Left colon (tissue), 2 donors: Measurements from ENCODE around the gene FBLIM1. TPM values are rescaled to one million over a fixed set of nuclear protein-coding genes. Genes with fewer than 3 reads are reported as not detected.
"Not testable (repeated sequence)": the region's sequence is repeated elsewhere in the genome, so short reads cannot be mapped to it uniquely, and the experiment has no call there.

Experiments
- ATAC-seq: fragments of 200-7000 bp; cut with Tn5 transposase; one replicate; pipeline ENCODE4 v1.9.1; 2020; ENCODE audit warnings: mild to moderate bottlenecking, moderate library complexity
- DNase-seq, 2 donors: peaks; one replicate each; pipeline ENCODE4 v3.0.0-alpha.2; 2020
- intact Hi-C, 2 donors: fragments of 100-400 bp; cut with DNase I in 1 of 2; cut with micrococcal nuclease in 1 of 2; formaldehyde crosslinking; loops; one replicate each; pipeline versions ENCODE4 v1.11.2 to v1.14.0; 2022; cut with DNase I, micrococcal nuclease
- total RNA-seq, 2 donors: library from RNA; stranded (reverse); fragmentation: NEBNext Ultra II Directional; extraction: Animal tissue kit (Norgen Biotek cat#: 25700); gene quantifications; one replicate each; pipeline ENCODE4 v1.2.1, GENCODE V29; 2021
- donor health status: DM: no; HTN: no; CAD: no.
- donor health status: DM: yes; HTN: yes; CAD: no.

Gene FBLIM1
- total RNA-seq, 2 donors from 2014 or later: 275 to 294 TPM

DNA sequence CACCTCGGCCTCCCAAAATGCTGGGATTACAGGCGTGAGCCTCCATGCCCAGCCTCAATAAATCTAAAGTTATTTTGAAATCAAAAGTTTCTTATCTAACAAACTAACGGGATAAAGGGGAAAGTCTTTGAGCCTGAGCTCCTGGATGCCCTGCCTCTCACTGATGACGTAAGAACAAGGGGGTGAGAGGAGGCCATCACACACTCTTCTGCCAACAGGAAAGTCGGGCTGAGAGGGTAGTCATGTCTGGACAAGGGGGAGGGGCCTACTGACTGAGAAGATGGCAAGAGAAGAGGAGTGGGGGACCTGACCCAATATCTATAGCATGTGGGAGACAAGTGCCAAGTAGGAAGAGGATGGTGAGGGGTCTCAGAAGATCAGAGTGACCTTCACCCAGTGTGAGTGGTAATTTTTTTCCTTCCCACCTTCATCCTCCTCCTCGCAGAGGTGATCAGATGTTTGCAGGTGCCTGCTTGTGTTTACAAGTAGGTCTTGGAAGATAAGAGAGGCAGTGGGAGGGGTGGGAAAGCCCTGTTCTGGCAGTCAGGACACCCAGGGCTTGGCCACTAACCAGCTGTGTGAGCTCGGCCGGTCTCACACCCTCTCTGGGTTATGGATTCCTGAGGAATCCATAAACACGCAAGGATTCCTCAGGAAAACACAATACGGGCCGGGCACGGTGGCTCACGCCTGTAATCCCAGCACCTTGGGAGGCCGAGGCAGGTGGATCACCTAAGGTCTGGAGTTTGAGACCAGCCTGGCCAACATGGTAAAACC, 39.2 kb downstream of the FBLIM1 start:
- no peak for DNase-seq
- no peak for ATAC-seq
- intact Hi-C loops: no loop called here

DNA sequence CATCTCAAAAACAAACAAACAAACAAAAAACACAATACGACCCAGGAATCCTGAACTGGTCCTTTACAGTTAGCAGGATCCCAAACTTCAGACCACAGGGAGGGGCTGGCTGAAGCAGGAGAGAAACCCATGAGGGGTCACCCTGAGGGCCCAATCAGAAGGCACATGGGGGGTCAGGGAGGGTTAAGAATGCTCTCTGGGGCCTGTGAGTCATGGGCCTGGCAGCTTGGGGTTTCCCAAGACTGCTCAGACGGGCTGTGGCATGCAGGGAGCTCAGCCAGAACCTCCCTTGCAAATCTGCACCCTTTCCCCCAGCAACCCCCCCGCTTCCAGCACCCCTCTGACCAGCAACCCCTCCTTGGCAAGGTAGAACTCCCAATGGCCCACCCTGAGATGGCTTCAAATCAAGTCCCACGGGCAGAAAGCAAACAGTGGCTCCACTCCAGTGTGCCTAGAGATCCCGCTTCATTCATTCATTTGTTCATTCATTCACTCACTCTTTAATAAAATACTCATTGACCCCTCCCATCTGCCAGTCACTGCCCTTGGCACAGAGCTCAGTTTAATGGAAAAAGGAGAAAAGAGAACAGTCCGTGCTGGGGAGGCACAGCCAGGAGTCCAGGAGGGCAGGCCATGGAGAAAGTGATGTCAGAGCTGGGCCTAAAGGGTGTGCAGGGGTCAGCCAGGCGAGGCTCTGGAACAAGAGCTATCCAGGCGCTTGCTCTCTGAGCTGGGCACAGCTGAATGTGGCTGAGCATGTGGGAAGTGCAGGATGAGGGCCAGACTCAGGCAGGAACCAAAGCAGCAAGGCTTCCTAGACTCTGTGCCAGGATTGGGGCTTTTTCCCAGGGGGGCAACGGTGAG, 40.6 kb downstream of the FBLIM1 start:
- peak; percentile 26 for ATAC-seq
- intact Hi-C loops: no loop called here
- DNase-seq: peak in 1 of 2 donors; percentile 66

DNA sequence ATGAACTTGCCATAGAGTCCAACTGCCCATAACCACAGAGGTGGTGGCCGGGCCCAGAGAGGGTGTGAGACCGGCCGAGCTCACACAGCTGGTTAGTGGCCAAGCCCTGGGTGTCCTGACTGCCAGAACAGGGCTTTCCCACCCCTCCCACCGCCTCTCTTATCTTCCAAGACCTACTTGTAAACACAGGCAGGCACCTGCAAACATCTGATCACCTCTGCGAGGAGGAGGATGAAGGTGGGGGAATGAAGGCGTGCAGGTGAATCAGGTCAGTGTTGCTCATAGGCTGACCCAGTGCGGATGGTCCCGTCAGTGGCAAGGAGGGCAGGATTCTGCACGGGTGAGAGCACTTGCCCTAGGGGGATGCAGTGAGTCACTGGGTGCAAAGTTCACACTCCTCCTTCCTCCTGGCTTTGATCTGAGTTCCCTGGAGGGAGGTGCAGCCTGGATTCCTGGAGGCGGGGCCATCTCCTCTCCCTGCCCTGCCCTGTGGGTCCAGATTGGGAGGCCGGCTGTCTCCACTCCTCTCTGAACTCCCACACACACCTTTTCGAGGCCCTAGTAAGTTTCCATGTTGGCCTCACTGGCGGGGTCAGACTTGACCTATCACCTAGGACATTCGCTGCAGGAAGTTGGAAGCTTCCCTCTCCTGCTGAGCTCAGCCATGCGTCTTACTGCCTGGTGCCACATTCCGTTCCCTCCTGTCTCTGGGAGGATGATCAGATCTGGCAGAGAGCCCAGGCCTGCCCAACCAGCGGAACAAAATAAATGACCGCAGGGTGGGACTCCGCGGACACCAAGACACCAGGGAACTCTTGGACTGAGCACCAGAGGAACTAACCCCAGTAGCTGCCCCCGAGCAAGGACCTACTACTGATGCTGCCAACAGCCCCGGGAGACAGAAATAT, 41.6 kb downstream of the FBLIM1 start:
- DNase-seq (peak; percentile 86 to 93), ATAC-seq (peak; percentile 81)
- intact Hi-C loops: loop anchor here in 1 of 2 donors (10.0 kb wide), 1 partner anchor 255 kb away; no protein-coding TSS in a partner anchor

DNA sequence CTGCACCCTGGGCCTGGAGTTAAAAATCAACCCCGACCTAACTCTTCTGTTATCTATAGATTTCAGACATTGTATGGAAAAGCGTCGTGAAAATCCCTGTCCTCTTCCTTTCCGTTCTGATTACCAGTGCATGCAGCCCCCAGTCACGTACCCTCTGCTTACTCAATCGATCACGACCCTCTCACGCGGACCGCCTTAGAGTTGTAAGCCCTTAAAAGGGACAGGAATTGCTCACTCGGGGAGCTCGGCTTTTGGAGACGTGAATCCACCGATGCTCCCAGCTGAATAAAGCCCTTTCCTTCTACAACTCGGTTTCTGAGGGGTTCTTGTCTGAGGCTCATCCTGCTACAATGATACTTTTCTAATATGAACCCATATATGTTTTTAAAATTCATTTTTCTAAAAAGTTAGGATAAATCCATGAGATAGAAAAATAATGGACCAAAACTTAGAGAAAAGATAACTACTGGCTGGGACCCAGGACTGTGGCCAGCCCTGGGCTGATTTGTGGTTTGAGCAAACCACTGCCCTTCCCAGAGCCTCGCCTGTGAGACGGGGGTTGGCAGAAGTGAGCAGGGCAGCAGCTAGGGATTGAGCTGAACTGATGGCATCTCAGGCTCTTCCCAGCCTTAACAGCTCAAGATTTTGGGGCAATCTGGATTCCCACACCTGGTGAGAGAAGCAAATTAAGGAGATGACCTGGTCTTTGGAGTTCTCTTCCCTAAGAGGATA, 43.8 kb downstream of the FBLIM1 start:
- DNase-seq (no peak), ATAC-seq (no peak)
- intact Hi-C loops: loop anchor here in 1 of 2 donors (10.0 kb wide), 1 partner anchor 252 kb away; no protein-coding TSS in a partner anchor

DNA sequence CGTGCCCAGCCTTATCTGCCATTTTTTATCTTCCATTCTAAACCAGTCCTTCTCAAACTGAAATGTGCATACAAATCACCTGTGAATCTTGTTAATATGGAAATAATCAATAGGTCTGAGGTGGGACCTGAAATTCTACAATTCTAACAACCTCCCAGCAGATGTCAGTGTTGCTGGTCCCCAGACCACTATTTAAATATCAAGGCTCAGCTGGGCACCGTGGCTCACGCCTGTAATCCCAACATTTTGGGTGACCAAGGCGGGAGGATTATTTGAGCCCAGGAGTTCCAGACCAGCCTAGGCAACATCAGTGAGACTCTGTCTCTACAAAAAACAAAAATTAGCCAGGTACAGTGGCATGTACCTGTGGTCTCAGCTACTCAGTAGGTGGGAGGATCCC, 44.8 kb downstream of the FBLIM1 start:
- DNase-seq (no peak), ATAC-seq (no peak)
- intact Hi-C loops: loop anchor here in 1 of 2 donors (10.0 kb wide), 1 partner anchor 251 kb away; no protein-coding TSS in a partner anchor

DNA sequence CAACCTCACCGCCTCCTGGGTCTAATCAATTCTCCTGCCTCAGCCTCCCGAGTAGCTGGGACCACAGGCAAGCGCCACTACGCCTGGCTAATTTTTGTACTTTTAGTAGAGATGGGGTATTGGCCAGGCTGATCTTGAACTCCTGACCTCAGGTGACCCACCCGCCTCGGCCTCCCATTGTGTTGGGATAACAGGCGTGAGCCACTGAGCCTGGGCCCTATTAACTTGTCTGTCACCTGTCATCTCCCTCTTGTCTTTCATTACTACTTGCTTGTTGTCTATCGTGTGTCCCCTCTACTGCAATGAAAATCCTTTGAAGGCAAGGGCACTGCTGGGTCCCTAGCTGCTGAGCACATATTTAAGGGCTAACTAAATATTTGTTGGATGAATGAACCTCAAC, 45.5 kb downstream of the FBLIM1 start:
- intact Hi-C loops: loop anchor here in 1 of 2 donors (10.0 kb wide), 1 partner anchor 251 kb away; no protein-coding TSS in a partner anchor
- peak in 1 of 2 donors; percentile 6 for DNase-seq
- no peak for ATAC-seq

DNA sequence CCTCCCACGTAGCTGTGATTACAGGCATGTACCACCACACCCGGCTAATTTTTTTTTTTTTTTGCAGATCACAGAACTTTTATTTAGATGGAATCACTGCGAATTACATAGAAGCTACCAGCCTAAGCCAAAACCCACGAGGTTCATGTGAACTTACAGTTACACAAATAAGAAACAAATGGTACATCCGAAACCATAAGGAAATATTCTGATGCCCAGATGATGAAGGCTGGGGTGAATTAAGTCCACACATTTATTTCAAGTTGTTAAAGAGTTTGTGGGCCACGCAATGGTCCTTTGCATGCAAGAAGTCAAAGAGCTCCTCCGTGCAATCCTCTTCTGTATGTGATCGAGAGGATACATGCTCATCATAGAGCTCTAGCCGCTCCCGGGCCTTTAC, 48.5 kb downstream of the FBLIM1 start:
- intact Hi-C loops: loop anchor here in 1 of 2 donors (10.0 kb wide), 1 partner anchor 248 kb away; no protein-coding TSS in a partner anchor
- ATAC-seq (no peak), DNase-seq (peak in 1 of 2 donors; percentile 4)

DNA sequence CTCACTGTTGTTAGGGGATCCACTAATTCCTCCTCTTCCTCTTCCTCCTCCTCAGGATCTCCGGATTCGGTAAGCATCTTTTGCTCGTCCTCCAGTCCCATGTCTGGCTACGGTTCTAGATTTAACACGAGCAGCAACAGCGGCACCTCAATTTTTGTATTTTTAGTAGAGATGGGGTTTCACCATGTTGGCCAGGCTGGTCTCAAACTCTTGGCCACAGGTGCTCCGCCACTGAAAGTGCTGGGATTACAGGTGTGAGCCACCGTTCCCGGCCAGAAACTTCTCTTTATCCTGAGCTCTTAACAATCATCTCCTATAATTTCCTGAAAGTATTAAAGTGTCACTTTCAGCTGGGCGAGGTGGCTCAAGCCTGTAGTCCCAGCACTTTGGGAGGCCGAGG, 49.0 kb downstream of the FBLIM1 start, which contains the start of gene UQCRHL:
Gene UQCRHL (minus strand): TSS at position 101 of the 400 bp plus-strand sequence. CDS start 0 bp downstream, at position 101.
- DNase-seq, ATAC-seq: not testable (repeated sequence)
- intact Hi-C loops: loop anchor here in 1 of 2 donors (10.0 kb wide), 1 partner anchor 247 kb away; no protein-coding TSS in a partner anchor

DNA sequence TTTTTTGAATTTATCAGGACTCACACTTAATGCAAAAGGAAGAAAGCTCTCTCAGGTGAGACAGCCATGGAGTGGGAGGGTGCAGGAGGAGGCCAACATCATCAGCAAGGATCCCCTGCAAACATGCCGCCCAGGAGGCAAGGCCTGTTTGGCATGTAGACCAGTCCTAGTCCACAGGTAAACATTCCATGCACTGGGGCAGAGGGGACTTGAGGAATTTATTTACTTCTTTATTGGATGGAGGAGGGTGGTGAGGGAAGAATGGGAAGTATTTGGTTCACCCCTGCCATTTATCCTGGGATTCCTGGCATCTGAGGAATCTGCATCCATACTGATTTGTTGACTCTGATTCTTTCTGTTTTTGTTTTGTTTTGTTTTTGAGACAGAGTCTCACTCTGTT, 50.4 kb downstream of the FBLIM1 start:
- ATAC-seq (no peak), DNase-seq (peak in 1 of 2 donors; percentile 5)
- intact Hi-C loops: loop anchor here in 1 of 2 donors (10.0 kb wide), 1 partner anchor 246 kb away; no protein-coding TSS in a partner anchor

DNA sequence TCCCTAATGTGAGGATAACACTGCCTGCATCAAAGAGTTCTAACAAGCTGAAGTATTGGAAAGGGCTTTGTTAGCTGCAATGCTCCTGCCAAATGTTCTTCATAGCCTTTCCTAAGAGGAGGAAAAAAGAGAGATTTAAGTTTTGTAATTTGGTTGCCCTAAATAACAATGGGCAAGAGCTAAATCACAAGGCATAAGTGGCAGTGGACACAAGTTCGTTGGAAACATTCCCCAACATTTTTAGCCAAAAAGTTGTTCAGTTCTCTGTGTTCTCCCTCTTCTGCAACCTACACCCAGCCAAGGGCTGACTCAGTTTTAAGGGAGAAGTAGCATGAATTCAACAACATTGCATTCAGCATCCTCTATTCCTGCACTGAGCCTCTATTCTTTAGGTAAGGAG, 51.5 kb downstream of the FBLIM1 start:
- intact Hi-C loops: no loop called here
- DNase-seq: peak in 1 of 2 donors; percentile 2
- ATAC-seq: no peak

DNA sequence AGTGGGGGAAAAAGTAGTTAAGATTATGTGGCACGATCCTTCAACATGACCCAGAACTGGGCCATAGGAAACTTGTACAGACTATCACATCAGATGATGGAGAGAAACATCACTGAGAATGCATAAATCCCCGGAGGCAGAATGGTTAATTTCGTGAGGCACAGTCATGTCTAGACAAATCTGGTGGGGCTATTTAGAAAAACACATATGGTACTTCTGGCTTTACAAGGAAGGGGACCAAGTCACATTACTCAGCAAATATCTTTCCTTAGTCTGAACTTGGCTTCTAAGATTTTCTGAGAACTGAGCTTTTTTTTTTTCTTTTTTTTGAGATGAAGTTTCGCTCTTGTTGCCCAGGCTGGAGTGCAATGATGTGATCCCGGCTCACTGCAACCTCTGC, 58.1 kb downstream of the FBLIM1 start:
- intact Hi-C loops: loop anchor here in 1 of 2 donors (5.0 kb wide), 1 partner anchor 176 kb away; no protein-coding TSS in a partner anchor
- ATAC-seq (no peak), DNase-seq (no peak)

DNA sequence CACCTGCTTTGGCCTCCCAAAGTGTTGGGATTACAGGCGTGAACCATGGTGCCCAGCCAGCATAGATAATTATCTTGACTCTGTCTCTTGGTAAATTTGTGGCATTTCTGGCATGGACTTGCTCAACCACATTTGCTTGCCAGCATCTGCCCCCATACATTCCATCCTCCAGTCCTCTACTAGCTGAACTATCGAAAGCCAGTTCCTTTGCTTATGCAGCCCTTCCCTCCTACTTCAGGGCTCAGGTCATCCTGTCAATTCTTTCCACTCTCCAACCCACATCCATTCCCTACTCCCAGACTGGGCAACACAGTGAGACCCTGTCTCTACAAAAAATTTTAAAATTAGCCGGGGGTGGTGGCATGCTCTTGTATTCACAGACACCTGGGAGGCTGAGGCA, 61.9 kb downstream of the FBLIM1 start:
- ATAC-seq (no peak), DNase-seq (peak in 1 of 2 donors; percentile 3)
- intact Hi-C loops: no loop called here

DNA sequence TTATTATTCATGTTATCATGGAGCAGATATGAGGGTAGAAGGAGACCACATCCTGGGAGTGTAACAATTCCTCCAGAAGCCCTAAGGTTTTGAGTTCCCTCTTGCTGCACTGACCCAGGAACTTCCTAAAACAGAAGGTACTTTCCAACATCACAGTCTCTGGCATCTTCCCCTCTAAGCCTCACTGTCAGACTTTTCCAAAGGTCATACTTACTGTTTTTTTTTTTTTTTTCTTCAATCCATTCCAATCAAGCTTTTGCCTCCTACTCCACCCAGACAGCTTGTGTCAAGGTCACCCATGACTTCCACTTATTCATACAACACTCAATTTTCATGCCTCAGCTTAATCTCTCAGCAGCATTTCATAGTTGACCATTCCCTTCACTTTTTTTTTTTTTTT, 67.2 kb downstream of the FBLIM1 start:
- DNase-seq (no peak), ATAC-seq (no peak)
- intact Hi-C loops: no loop called here

DNA sequence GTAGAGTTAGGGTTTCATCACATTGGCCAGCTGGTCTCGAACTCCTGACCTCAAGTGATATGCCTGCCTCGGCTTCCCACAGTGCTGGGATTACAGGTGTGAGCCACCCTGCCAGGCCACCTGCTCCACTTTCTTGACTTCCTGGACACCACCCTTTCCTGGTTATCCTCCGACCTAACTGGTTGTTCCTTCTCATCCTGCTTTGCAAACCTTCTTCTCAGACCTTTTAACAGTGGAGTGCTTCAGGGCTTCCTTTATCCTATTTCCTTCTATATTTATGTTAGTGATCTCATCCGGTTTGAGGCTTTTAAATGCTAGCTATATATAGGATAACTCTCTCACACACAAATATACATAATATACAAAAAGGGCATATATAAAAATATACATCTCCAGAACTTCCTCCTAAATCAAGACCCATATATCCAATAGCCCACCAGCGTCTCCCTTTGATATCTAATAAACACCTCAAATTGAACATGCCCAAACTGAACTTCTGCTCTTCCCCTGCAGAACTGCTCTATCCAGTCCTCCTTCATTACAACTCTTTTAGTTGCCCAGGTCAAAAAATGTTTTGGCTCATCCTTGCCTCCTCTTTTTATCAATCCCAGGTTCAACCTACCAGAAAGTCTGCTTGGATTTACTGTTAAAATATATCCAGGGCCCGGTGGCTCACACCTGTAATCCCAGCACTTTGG, 68.4 kb downstream of the FBLIM1 start:
- DNase-seq: no peak
- intact Hi-C loops: no loop called here
- peak; percentile 68 for ATAC-seq

DNA sequence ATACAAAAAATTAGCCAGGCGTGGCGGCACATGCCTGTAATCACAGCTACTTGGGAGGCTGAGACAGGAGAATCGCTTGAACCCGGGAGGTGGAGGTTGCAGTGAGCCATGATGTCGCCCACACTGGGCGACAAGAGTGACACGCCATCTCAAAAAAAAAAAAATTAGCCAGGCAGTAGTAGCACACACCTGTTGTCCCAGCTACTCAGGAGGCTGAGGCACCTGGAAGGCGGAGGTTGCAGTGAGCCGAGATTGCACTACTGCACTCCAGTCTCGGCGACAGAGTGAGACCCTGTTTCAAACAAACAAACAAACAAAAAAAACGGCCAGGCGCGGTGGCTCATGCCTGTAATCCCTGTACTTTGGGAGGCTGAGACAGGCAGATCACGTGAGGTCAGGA, 69.0 kb downstream of the FBLIM1 start:
- intact Hi-C loops, ATAC-seq, DNase-seq: not testable (repeated sequence)

DNA sequence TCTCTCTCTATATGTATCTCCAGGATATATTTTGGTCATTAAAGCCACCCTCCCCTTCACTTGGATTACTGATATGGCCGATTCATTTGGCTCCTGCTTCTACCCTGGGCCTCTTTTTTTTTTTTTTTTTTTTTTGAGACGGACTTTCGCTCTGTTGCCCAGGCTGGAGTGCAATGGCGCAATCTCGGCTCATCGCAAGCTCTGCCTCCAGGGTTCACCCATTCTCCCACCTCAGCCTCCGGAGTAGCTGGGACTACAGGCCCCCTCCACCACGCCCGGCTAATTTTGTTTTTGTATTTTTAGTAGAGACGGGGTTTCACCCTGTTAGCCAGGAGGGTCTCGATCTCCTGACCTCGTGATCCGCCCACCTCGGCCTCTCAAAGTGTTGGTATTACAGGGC, 70.3 kb downstream of the FBLIM1 start:
- peak in 1 of 2 donors; percentile 12 for DNase-seq
- intact Hi-C loops: not testable (repeated sequence)

DNA sequence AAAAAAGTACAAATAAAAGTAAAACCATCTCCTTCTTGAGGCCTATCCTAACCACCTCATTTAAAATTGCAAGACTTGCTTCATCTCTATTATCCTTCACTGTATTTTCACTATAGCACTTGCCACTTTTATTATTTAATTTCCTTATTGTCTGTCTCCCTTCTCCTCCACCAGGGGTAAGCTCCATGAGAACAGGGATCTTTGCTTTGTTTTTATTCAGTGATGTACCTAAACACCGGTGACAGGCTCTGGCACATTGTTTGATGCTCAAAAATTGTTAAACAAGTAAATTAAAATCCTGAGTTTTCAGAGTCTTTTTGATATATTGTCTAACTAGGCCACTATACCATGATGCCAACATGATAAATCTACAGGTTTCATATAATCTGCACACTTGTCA, 71.7 kb downstream of the FBLIM1 start:
- intact Hi-C loops: no loop called here
- no peak for DNase-seq
- ATAC-seq: no peak

More for the DNA sequence above, 70.3 kb downstream of the FBLIM1 start:
- not testable (repeated sequence) for ATAC-seq
